ENCODE data around the gene DLGAP1. TPM values are rescaled to one million over a fixed set of nuclear protein-coding genes. Genes with fewer than 3 reads are reported as not detected.

Gene DLGAP1
- total RNA-seq, 1 donor from 2014 or later: 11.5 TPM

DNA sequence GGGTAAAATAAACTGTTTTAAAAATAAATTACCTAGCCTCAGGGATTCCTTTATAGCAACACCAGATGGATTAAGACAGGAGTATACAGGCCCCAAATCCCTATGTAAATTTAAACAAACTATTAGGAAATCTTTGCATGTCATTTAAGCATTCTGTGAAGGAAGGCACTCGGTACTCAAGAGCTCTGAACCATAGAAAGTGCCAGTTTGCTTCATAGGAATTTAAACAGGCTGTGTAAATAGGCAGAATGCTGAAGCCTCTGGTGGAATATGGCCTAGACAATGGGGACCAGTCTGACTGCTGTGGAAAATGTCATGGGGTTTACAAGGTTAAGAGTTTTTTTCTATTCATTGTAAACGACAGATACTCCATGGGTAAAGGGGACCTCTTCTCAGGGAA is 377.4 kb downstream of the DLGAP1 start:
- H3K4me3 Mint-ChIP-seq: peak overlapping the region; percentile 14
- peaks cover 2% of the 10 kb centered on the region for H3K9me3 Mint-ChIP-seq

DNA sequence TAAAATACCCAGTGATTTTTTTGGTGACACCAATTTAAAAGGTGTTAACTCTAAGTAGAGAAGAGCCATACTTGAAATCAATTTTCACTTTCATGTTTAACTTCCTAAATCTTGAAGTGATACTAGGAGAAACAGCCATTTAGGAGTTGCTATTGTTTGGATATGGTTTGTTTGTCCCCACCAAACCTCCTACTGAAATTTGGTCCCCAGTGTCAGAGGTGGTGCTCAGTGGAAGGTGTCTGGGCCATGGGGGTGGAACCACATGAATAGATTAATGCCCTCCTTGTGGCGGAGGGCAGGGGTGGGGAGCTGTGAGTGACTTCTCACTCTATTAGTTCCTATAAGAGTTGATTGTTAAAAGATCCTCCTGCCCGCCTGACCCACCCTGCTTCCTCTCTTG is 377.9 kb downstream of the DLGAP1 start:
- H3K27ac Mint-ChIP-seq (ENCODE audit: unreplicated experiment): peak overlapping the region; percentile 65
- no peaks in the 10 kb centered on the region for H3K27me3 Mint-ChIP-seq (ENCODE audit: low read depth)

More for the DNA sequence above, 377.4 kb downstream of the DLGAP1 start:
- Mint-ChIP-seq H3K4me1 (peaks cover 33% of the 10 kb centered on the region), H3K27me3 (ENCODE audit: low read depth) (no peaks in the 10 kb centered on the region), H3K36me3 (ENCODE audit: low read depth) (no peaks in the 10 kb centered on the region), H3K27ac (ENCODE audit: unreplicated experiment) (peak overlapping the region; percentile 65)
- TF ChIP-seq, protein P1, sequence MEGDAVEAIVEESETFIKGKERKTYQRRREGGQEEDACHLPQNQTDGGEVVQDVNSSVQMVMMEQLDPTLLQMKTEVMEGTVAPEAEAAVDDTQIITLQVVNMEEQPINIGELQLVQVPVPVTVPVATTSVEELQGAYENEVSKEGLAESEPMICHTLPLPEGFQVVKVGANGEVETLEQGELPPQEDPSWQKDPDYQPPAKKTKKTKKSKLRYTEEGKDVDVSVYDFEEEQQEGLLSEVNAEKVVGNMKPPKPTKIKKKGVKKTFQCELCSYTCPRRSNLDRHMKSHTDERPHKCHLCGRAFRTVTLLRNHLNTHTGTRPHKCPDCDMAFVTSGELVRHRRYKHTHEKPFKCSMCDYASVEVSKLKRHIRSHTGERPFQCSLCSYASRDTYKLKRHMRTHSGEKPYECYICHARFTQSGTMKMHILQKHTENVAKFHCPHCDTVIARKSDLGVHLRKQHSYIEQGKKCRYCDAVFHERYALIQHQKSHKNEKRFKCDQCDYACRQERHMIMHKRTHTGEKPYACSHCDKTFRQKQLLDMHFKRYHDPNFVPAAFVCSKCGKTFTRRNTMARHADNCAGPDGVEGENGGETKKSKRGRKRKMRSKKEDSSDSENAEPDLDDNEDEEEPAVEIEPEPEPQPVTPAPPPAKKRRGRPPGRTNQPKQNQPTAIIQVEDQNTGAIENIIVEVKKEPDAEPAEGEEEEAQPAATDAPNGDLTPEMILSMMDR (conservative IDR thresholded peaks at IDR 0.05): no peak
- no peak for DNase-seq (ENCODE audit: low read depth, low spot score)

GRCh38 chr18:4074647-4075046 is 380.5 kb downstream of the DLGAP1 start:
- Mint-ChIP-seq H3K27ac (ENCODE audit: unreplicated experiment) (no peak overlapping the region), H3K4me1 (peaks cover 39% of the 10 kb centered on the region), H3K27me3 (ENCODE audit: low read depth) (no peaks in the 10 kb centered on the region), H3K9me3 (peaks cover 2% of the 10 kb centered on the region), H3K4me3 (no peak overlapping the region), H3K36me3 (ENCODE audit: low read depth) (no peaks in the 10 kb centered on the region)
- TF ChIP-seq, protein P1 (conservative IDR thresholded peaks at IDR 0.05): no peak
- no peak for DNase-seq (ENCODE audit: low read depth, low spot score)

More for the DNA sequence above, 377.9 kb downstream of the DLGAP1 start:
- Mint-ChIP-seq H3K4me1 (peaks cover 34% of the 10 kb centered on the region), H3K4me3 (peak overlapping the region; percentile 14), H3K36me3 (ENCODE audit: low read depth) (no peaks in the 10 kb centered on the region), H3K9me3 (peaks cover 2% of the 10 kb centered on the region)
- TF ChIP-seq, protein P1 (conservative IDR thresholded peaks at IDR 0.05): no peak
- DNase-seq (ENCODE audit: low read depth, low spot score): no peak

GRCh38 chr18:4069183-4069582 is 385.9 kb downstream of the DLGAP1 start:
- Mint-ChIP-seq H3K4me1 (peaks cover 12% of the 10 kb centered on the region), H3K36me3 (ENCODE audit: low read depth) (peaks cover 16% of the 10 kb centered on the region), H3K4me3 (no peak overlapping the region), H3K9me3 (peaks cover 19% of the 10 kb centered on the region), H3K27ac (ENCODE audit: unreplicated experiment) (no peak overlapping the region), H3K27me3 (ENCODE audit: low read depth) (no peaks in the 10 kb centered on the region)
- TF ChIP-seq, protein P1 (conservative IDR thresholded peaks at IDR 0.05): no peak
- DNase-seq (ENCODE audit: low read depth, low spot score): no peak

- H3K4me3 Mint-ChIP-seq: no peak overlapping the region
- peaks cover 12% of the 10 kb centered on the region for H3K4me1 Mint-ChIP-seq
- TF ChIP-seq, protein P1 (conservative IDR thresholded peaks at IDR 0.05): peak; percentile 81
- H3K9me3 Mint-ChIP-seq: peaks cover 21% of the 10 kb centered on the region
- no peak overlapping the region for H3K27ac Mint-ChIP-seq (ENCODE audit: unreplicated experiment)
- peaks cover 16% of the 10 kb centered on the region for H3K36me3 Mint-ChIP-seq (ENCODE audit: low read depth)
- H3K27me3 Mint-ChIP-seq (ENCODE audit: low read depth): no peaks in the 10 kb centered on the region
- peak; percentile 45 for DNase-seq (ENCODE audit: low read depth, low spot score)
Observed at GRCh38 chr18:4068552-4069158, 386.5 kb downstream of the DLGAP1 start.
